GM06990 (cell line): Measurements from ENCODE around the gene ERFE.

Experiments
- DNase-seq: peaks from one replicate; pipeline ENCODE4 v3.0.0-alpha.2; 2011; ENCODE audit not compliant: insufficient read length; ENCODE audit errors: extremely low read depth
- H3K27me3 ChIP-seq: replicated peaks from 2 replicates; pipeline ENCODE4 v1.6.0; 2011; ENCODE audit warnings: low read length; ENCODE audit not compliant: control insufficient read depth, insufficient read depth
- H3K36me3 ChIP-seq: 2 replicates; pipeline ENCODE4 v1.5.1; 2011; ENCODE audit warnings: low read length; ENCODE audit not compliant: control insufficient read depth, insufficient read depth
- H3K4me3 ChIP-seq: replicated peaks from 2 replicates; pipeline ENCODE4 v1.5.1; 2011; ENCODE audit warnings: low read depth, mild to moderate bottlenecking, control low read depth, low read length
- CTCF ChIP-seq: IDR thresholded peaks from 2 replicates; pipeline ENCODE4 v1.5.1; 2011; ENCODE audit warnings: low read length, control low read depth, mild to moderate bottlenecking, inconsistent platforms; ENCODE audit not compliant: insufficient read depth, poor library complexity, severe bottlenecking

Gene ERFE

GRCh38 chr2:238173692-238174091 lies 14.9 kb downstream of the ERFE start:
- peaks cover 31% of the 10 kb centered on the region for H3K36me3 ChIP-seq
- no peak for DNase-seq
- H3K27me3 ChIP-seq = no peaks in the 10 kb centered on the region
- no peak overlapping the region for H3K4me3 ChIP-seq
- TF ChIP-seq CTCF = no peak

GRCh38 chr2:238174291-238174690 lies 15.5 kb downstream of the ERFE start:
- H3K36me3 ChIP-seq = peaks cover 26% of the 10 kb centered on the region

GRCh38 chr2:238174701-238175100 lies 15.9 kb downstream of the ERFE start:
- H3K27me3 ChIP-seq = no peaks in the 10 kb centered on the region
- no peak for TF ChIP-seq CTCF
- H3K4me3 ChIP-seq = no peak overlapping the region
- DNase-seq = no peak
- H3K36me3 ChIP-seq = peaks cover 27% of the 10 kb centered on the region

More at GRCh38 chr2:238174291-238174690, 15.5 kb downstream of the ERFE start:
- Histone ChIP-seq H3K27me3 (no peaks in the 10 kb centered on the region), H3K4me3 (no peak overlapping the region)
- TF ChIP-seq CTCF = no peak
- no peak for DNase-seq

- no peaks in the 10 kb centered on the region for H3K27me3 ChIP-seq
- TF ChIP-seq CTCF = no peak
Measured at GRCh38 chr2:238176613-238177012, 17.8 kb downstream of the ERFE start.

GRCh38 chr2:238180554-238180953 lies 21.8 kb downstream of the ERFE start:
- H3K27me3 ChIP-seq = no peaks in the 10 kb centered on the region
- DNase-seq = no peak
- peaks cover 20% of the 10 kb centered on the region for H3K36me3 ChIP-seq
- no peak for TF ChIP-seq CTCF
- H3K4me3 ChIP-seq = no peak overlapping the region

More at GRCh38 chr2:238176613-238177012, 17.8 kb downstream of the ERFE start:
- Histone ChIP-seq H3K36me3 (peaks cover 25% of the 10 kb centered on the region), H3K4me3 (no peak overlapping the region)
- DNase-seq = no peak

- Histone ChIP-seq H3K27me3 (no peaks in the 10 kb centered on the region), H3K4me3 (no peak overlapping the region), H3K36me3 (peaks cover 23% of the 10 kb centered on the region)
- TF ChIP-seq CTCF = no peak
- DNase-seq = no peak
Measured at GRCh38 chr2:238182362-238182761, 23.6 kb downstream of the ERFE start.
